Right lobe of liver (tissue), 6 donors: ENCODE measurements around the gene FAM13A. TPM values are rescaled to one million over a fixed set of nuclear protein-coding genes. Genes with fewer than 3 reads are reported as not detected.

Source experiments
- ATAC-seq, 4 donors: fragments of 200-7000 bp; cut with Tn5 transposase; one replicate each; pipeline ENCODE4 v1.9.1; 2020; ENCODE audit warnings: mild to moderate bottlenecking in 4 of 4, moderate library complexity in 4 of 4
- DNase-seq, 3 donors: peaks; one replicate each; pipeline ENCODE4 v3.0.0-alpha.2; 2020
- H3K27ac ChIP-seq, 3 donors: fragments of 200-600 bp; one replicate each; pipeline ENCODE4 v1.8.0; 2022
- H3K27me3 ChIP-seq, 2 donors: fragments of 200-600 bp; one replicate each; pipeline ENCODE4 v1.8.0; 2022
- H3K36me3 ChIP-seq, 4 donors: fragments of 200-600 bp; sonication (generic) in 1 of 4; one replicate each; pipeline versions ENCODE4 v1.5.1 to v1.8.0; 2017 to 2022; ENCODE audit warnings: control low read depth in 1 of 4
- H3K4me1 ChIP-seq, 4 donors: fragments of 200-600 bp; sonication (generic) in 1 of 4; one replicate each; pipeline versions ENCODE4 v1.5.1 to v1.8.0; 2017 to 2022; ENCODE audit warnings: control low read depth in 1 of 4
- H3K4me3 ChIP-seq, 3 donors: fragments of 200-600 bp; one replicate each; pipeline ENCODE4 v1.8.0; 2022
- H3K9me3 ChIP-seq, 4 donors: fragments of 200-600 bp; sonication (generic) in 1 of 4; one replicate each; pipeline versions ENCODE4 v1.5.1 to v1.8.0; 2017 to 2022; ENCODE audit warnings: control low read depth in 1 of 4
- CTCF ChIP-seq, 4 donors: fragments of 200-600 bp in 3 of 4; fragments of 450-650 bp in 1 of 4; IDR thresholded peaks; one replicate each; pipeline versions ENCODE4 v1.5.1 to v1.8.0; 2016 to 2022; ENCODE audit warnings: antibody characterized with exemption in 4 of 4, mild to moderate bottlenecking in 2 of 4
- POLR2A ChIP-seq: fragments of 450-650 bp; IDR thresholded peaks from one replicate; pipeline ENCODE4 v1.6.1; 2017; ENCODE audit warnings: antibody characterized with exemption, mild to moderate bottlenecking
- WGBS: methylation state at CpG from one replicate; pipeline ENCODE4 v1.1.6; 2018; ENCODE audit warnings: low coverage, low lambda C conversion rate; ENCODE audit not compliant: insufficient coverage; ENCODE audit errors: missing lambda C conversion rate; 5-methylcytosine and 5-hydroxymethylcytosine counted together
- intact Hi-C, 2 donors: fragments of 100-400 bp; cut with DNase I; formaldehyde crosslinking; loops; one replicate each; pipeline versions ENCODE4 v1.11.2 to v1.14.1; 2022
- total RNA-seq, 6 experiments: library from RNA; depleted of rRNA in 2 of 6; stranded (reverse); fragments of >200 nt in 2 of 6; fragmentation: NEBNext Ultra II Directional in 3 of 6; extraction: Animal tissue kit (Norgen Biotek cat#: 25700) in 3 of 6; gene quantifications; one replicate each; pipeline versions ENCODE4 v1.1.0 to v1.2.4, GENCODE V29; 2016 to 2023
- donor health status: DM: no; HTN: yes; CAD: no.
- donor health status: DM: no; HTN: no; CAD: no.
- donor health status: DM: no; HTN: no; CAD: no.
- donor health status: DM: no; HTN: yes; CAD: no.
- donor health status: DM: no; HTN: yes; CAD: no.

FAM13A gene
- total RNA-seq, 6 experiments from 2014 or later = 28.3 to 82.5 (median 51.7) TPM

- Histone ChIP-seq H3K36me3 (no peaks in the 10 kb centered on the region), H3K4me3 (peak overlapping the region in 2 of 3 donors; percentile 17 to 27), H3K9me3 (no peaks in the 10 kb centered on the region), H3K27ac (peak overlapping the region in 2 of 3 donors; percentile 72 to 82), H3K4me1 (peaks cover 0 to 55% (median 16%) of the 10 kb centered on the region in 4 donors), H3K27me3 (no peaks in the 10 kb centered on the region)
- DNase-seq (no peak), ATAC-seq (peak; percentile 2 to 17 (median 10))
- intact Hi-C loops = no loop called here
- 43% methylated on average over 8 of the region's 8 CpGs for WGBS
- TF ChIP-seq POLR2A = no peak
- no peak for TF ChIP-seq CTCF (IDR thresholded peaks at IDR 0.05)
Measured at GRCh38 chr4:88758264-88758663, 298.7 kb downstream of the FAM13A start.

- intact Hi-C loops = no loop called here
- no peaks in the 10 kb centered on the region for H3K9me3 ChIP-seq
- DNase-seq (no peak), ATAC-seq (no peak)
- TF ChIP-seq CTCF (IDR thresholded peaks at IDR 0.05) (no peak), POLR2A (no peak)
- peaks cover 0 to 59% (median 17%) of the 10 kb centered on the region in 4 donors for H3K4me1 ChIP-seq
- H3K27me3 ChIP-seq = no peaks in the 10 kb centered on the region
- H3K27ac ChIP-seq = peak overlapping the region in 2 of 3 donors; percentile 72 to 82
- H3K36me3 ChIP-seq = no peaks in the 10 kb centered on the region
- WGBS = 46% methylated on average over 6 of the region's 6 CpGs
- peak overlapping the region in 2 of 3 donors; percentile 17 to 27 for H3K4me3 ChIP-seq
Measured at GRCh38 chr4:88757776-88758175, 299.2 kb downstream of the FAM13A start.

GRCh38 chr4:88757067-88757466 is 299.9 kb downstream of the FAM13A start:
- H3K27ac ChIP-seq = peak overlapping the region in 2 of 3 donors; percentile 72 to 82
- DNase-seq (no peak), ATAC-seq (no peak)
- TF ChIP-seq POLR2A (no peak), CTCF (IDR thresholded peaks at IDR 0.05) (no peak)
- no peak overlapping the region for H3K4me3 ChIP-seq
- no peaks in the 10 kb centered on the region for H3K9me3 ChIP-seq
- intact Hi-C loops = no loop called here
- no peaks in the 10 kb centered on the region for H3K27me3 ChIP-seq
- H3K36me3 ChIP-seq = no peaks in the 10 kb centered on the region
- H3K4me1 ChIP-seq = peaks cover 0 to 63% (median 20%) of the 10 kb centered on the region in 4 donors

GRCh38 chr4:88756149-88756548 is 300.8 kb downstream of the FAM13A start:
- peak overlapping the region; percentile 58 to 82 (median 72) for H3K27ac ChIP-seq
- no peaks in the 10 kb centered on the region for H3K27me3 ChIP-seq
- intact Hi-C loops = no loop called here
- H3K9me3 ChIP-seq = no peaks in the 10 kb centered on the region
- peaks cover 0 to 70% (median 25%) of the 10 kb centered on the region in 4 donors for H3K4me1 ChIP-seq
- peak overlapping the region in 2 of 3 donors; percentile 3 to 14 for H3K4me3 ChIP-seq
- ATAC-seq = peak; percentile 57 to 70 (median 65)
- WGBS = 26% methylated on average over 5 of the region's 5 CpGs
- peak in 1 of 3 donors; percentile 76 for DNase-seq
- H3K36me3 ChIP-seq = no peaks in the 10 kb centered on the region
- TF ChIP-seq POLR2A = peak; percentile 73
- no peak for TF ChIP-seq CTCF (IDR thresholded peaks at IDR 0.05)

GRCh38 chr4:88755454-88755853 is 301.5 kb downstream of the FAM13A start:
- H3K27me3 ChIP-seq = no peaks in the 10 kb centered on the region
- 29% methylated on average over 1 of the region's 1 CpG for WGBS
- DNase-seq = no peak
- H3K4me1 ChIP-seq = peaks cover 0 to 70% (median 26%) of the 10 kb centered on the region in 4 donors
- peak overlapping the region; percentile 58 to 82 (median 72) for H3K27ac ChIP-seq
- no peak overlapping the region for H3K4me3 ChIP-seq
- no peaks in the 10 kb centered on the region for H3K9me3 ChIP-seq
- intact Hi-C loops = no loop called here
- no peaks in the 10 kb centered on the region for H3K36me3 ChIP-seq
- TF ChIP-seq CTCF (IDR thresholded peaks at IDR 0.05) (no peak), POLR2A (no peak)
- ATAC-seq = no peak
